ENCODE data around the gene NUP35.
"Not testable (repeated sequence)": the region's sequence is repeated elsewhere in the genome, so short reads cannot be mapped to it uniquely, and the experiment has no call there.

NUP35 gene

DNA sequence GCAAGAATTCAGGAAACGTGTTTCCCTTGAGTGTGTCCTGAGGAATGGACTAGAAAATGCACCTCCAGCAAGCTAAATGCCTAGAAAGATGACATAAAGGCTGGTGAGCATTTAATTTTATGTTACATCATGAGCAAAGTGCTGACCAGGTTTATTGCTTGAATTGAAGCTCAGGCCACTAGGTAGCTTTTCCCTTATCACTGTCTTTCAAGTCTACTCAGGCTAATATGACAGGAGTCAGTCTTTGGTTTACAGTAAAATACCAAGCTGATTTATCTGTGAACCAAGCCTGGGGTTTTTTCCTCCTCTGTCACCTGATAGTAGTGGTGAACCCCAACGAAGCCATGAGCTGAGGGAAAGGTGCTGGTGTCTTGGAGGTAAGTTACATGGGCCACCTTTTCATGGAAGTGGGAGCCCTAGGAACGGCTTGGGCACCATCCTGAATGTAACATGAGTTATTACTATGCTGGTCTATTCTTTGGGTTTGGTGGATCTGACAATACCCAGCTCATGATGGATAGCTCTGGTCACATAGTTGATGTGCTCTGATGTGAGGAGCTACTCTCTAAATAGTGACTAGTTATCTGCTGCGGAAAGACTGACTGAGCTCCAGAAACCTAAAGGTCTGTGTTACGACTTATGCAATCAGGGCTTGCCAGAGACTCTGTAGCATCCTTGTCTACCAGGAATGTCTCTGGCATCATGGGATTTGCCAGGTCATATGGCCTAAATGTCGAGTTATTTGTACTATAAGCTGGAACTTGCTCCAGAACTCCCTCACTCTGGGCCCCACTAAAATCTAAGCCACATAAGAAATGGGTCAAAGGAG, 39.8 kb downstream of the NUP35 start:
- no peak overlapping the region for H3K4me3 ChIP-seq (ENCODE audit: low read depth in 1 of 2, low read length in 1 of 2)
- H3K27me3 ChIP-seq: no peaks in the 10 kb centered on the region
- TF ChIP-seq, protein P1, sequence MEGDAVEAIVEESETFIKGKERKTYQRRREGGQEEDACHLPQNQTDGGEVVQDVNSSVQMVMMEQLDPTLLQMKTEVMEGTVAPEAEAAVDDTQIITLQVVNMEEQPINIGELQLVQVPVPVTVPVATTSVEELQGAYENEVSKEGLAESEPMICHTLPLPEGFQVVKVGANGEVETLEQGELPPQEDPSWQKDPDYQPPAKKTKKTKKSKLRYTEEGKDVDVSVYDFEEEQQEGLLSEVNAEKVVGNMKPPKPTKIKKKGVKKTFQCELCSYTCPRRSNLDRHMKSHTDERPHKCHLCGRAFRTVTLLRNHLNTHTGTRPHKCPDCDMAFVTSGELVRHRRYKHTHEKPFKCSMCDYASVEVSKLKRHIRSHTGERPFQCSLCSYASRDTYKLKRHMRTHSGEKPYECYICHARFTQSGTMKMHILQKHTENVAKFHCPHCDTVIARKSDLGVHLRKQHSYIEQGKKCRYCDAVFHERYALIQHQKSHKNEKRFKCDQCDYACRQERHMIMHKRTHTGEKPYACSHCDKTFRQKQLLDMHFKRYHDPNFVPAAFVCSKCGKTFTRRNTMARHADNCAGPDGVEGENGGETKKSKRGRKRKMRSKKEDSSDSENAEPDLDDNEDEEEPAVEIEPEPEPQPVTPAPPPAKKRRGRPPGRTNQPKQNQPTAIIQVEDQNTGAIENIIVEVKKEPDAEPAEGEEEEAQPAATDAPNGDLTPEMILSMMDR (IDR thresholded peaks at IDR 0.05): no peak
- H3K4me1 ChIP-seq (ENCODE audit: control insufficient read depth in 1 of 2, insufficient read depth in 1 of 2, low read depth in 1 of 2, low read length in 1 of 2): no peaks in the 10 kb centered on the region
- no peak overlapping the region for H3K27ac ChIP-seq
- no peaks in the 10 kb centered on the region for H3K9me3 ChIP-seq
- H3K36me3 ChIP-seq: peaks cover 18% of the 10 kb centered on the region

DNA sequence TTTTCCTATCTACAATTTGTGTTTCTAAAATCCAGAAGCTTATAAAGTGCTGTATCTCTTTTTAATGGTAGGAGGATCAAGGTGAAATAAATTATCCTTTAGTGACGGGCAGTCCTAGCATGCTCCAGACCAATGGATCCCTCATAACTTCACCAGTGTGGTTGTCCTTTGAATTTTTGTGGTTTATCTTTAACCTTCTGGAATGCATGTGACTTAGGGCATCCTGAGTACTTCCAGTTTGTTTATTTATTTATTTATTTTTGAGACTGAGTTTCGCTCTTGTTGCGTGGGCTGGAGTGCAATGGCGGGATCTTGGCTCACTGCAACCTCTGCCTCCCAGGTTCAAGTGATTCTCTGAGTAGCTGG, 40.4 kb downstream of the NUP35 start:
- H3K36me3 ChIP-seq: peaks cover 18% of the 10 kb centered on the region
- TF ChIP-seq, protein P1 (IDR thresholded peaks at IDR 0.05): no peak

DNA sequence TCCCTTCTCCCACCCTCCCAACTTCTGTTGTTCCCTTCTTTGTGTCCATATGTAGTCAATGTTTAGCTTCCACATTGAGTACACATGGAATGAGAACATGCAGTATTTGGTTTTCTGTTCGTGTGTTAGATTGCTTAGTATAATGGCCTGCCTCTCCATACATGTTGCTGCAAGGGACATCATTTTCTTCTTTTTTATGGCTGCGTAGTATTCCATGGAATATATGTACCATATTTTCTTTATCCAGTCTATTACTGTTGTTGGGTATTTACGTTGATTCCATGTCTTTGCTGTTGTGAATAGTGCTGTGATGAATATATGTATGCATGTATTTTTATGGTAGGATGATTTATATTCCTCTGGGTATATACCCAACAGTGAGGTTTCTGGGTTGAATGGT, 42.0 kb downstream of the NUP35 start:
- H3K4me3 ChIP-seq (ENCODE audit: low read depth in 1 of 2, low read length in 1 of 2): no peak overlapping the region
- H3K27ac ChIP-seq: no peak overlapping the region
- TF ChIP-seq, protein P1 (IDR thresholded peaks at IDR 0.05): no peak
- peaks cover 14% of the 10 kb centered on the region for H3K36me3 ChIP-seq
- no peaks in the 10 kb centered on the region for H3K4me1 ChIP-seq (ENCODE audit: control insufficient read depth in 1 of 2, insufficient read depth in 1 of 2, low read depth in 1 of 2, low read length in 1 of 2)
- no peaks in the 10 kb centered on the region for H3K9me3 ChIP-seq
- H3K27me3 ChIP-seq: no peaks in the 10 kb centered on the region

More for the DNA sequence above, 40.4 kb downstream of the NUP35 start:
- Histone ChIP-seq H3K27me3 (no peaks in the 10 kb centered on the region), H3K4me3 (ENCODE audit: low read depth in 1 of 2, low read length in 1 of 2) (no peak overlapping the region), H3K4me1 (ENCODE audit: control insufficient read depth in 1 of 2, insufficient read depth in 1 of 2, low read depth in 1 of 2, low read length in 1 of 2) (no peaks in the 10 kb centered on the region), H3K9me3 (no peaks in the 10 kb centered on the region), H3K27ac (no peak overlapping the region)

DNA sequence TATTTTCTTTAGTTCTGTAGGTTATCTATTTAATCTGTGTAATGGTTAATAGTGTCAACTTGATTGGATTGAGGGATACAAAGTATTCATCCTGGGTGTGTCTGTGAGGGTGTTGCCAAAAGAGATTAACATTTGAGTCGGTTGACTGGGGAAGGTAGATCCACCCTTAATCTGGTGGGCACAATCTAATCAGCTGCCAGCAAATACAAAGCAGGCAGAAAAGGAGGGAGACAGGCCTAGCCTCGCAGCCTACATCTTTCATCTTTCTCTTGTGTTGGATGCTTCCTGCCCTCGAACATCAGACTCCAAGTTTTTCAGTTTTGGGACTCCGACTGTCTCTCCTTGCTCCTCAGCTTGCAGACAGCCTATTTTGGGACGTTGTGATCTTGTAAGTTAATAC, 42.7 kb downstream of the NUP35 start:
- not testable (repeated sequence) for H3K4me3 ChIP-seq (ENCODE audit: low read depth in 1 of 2, low read length in 1 of 2); H3K36me3 ChIP-seq; H3K27me3 ChIP-seq; H3K9me3 ChIP-seq; H3K27ac ChIP-seq; H3K4me1 ChIP-seq (ENCODE audit: control insufficient read depth in 1 of 2, insufficient read depth in 1 of 2, low read depth in 1 of 2, low read length in 1 of 2)

DNA sequence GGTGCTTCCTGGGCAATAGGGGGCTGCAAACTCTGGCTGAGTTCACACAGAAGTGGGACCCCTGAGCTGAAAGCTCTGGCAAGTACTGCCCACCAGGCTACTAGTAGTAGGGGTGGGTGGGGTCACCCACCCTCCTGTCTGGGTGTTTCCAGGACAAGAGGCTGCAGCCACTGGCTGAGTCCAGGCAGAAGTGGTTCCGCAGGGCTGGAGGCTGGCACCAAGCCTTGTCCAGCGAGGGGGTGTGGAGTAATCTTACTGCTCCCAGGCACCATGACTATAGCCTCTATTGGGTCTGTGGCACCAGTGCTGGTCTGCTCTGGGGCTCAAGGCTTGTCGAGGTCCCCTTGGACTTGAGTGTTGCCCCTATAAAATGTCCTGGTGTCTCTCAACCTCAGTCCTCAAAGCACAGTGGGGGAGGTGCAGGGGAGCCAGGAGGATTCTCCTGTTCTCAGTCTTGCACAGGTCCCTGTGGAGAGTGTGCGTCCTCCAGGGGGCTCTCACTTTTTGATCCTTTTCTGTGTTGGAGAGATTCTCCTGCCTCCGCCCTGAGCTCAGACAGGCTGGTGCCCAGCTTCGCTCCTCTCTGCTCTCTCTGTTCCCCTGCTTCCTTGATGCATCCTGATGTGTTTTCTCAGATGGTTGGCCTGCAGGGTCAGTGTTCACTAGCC, 48.1 kb downstream of the NUP35 start:
- Histone ChIP-seq H3K9me3 (no peaks in the 10 kb centered on the region), H3K4me3 (ENCODE audit: low read depth in 1 of 2, low read length in 1 of 2) (no peak overlapping the region), H3K27ac (no peak overlapping the region), H3K27me3 (no peaks in the 10 kb centered on the region), H3K4me1 (ENCODE audit: control insufficient read depth in 1 of 2, insufficient read depth in 1 of 2, low read depth in 1 of 2, low read length in 1 of 2) (no peaks in the 10 kb centered on the region), H3K36me3 (no peaks in the 10 kb centered on the region)
- TF ChIP-seq, protein P1 (IDR thresholded peaks at IDR 0.05): no peak

DNA sequence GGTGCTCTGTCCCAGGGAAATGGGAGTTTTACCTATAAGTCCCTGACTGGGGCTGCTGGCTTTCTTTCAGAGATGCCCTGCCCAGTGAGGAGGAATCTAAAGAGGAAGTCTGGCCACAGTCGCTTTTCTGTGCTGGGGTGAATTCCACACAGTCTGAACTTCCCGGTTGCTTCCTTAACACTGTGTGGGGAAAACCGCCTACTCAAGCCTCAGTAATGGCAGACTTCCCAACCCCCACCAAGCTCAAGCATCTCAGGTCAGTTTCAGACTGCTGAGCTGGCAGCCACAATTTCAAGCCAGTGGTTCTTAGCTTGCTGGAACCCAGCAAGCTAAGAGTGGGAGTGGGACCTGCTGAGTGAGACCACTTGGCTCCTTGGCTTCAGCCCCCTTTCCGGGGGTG, 54.9 kb downstream of the NUP35 start:
- Histone ChIP-seq H3K27ac (no peak overlapping the region), H3K9me3 (no peaks in the 10 kb centered on the region), H3K4me1 (ENCODE audit: control insufficient read depth in 1 of 2, insufficient read depth in 1 of 2, low read depth in 1 of 2, low read length in 1 of 2) (no peaks in the 10 kb centered on the region), H3K4me3 (ENCODE audit: low read depth in 1 of 2, low read length in 1 of 2) (no peak overlapping the region), H3K27me3 (no peaks in the 10 kb centered on the region), H3K36me3 (no peaks in the 10 kb centered on the region)
- TF ChIP-seq, protein P1 (IDR thresholded peaks at IDR 0.05): no peak

Data from neutrophil (primary cell).